ENCODE measurements around the gene FNIP1.
"Not testable (repeated sequence)": the region's sequence is repeated elsewhere in the genome, so short reads cannot be mapped to it uniquely, and the experiment has no call there.

The FNIP1 gene

DNA sequence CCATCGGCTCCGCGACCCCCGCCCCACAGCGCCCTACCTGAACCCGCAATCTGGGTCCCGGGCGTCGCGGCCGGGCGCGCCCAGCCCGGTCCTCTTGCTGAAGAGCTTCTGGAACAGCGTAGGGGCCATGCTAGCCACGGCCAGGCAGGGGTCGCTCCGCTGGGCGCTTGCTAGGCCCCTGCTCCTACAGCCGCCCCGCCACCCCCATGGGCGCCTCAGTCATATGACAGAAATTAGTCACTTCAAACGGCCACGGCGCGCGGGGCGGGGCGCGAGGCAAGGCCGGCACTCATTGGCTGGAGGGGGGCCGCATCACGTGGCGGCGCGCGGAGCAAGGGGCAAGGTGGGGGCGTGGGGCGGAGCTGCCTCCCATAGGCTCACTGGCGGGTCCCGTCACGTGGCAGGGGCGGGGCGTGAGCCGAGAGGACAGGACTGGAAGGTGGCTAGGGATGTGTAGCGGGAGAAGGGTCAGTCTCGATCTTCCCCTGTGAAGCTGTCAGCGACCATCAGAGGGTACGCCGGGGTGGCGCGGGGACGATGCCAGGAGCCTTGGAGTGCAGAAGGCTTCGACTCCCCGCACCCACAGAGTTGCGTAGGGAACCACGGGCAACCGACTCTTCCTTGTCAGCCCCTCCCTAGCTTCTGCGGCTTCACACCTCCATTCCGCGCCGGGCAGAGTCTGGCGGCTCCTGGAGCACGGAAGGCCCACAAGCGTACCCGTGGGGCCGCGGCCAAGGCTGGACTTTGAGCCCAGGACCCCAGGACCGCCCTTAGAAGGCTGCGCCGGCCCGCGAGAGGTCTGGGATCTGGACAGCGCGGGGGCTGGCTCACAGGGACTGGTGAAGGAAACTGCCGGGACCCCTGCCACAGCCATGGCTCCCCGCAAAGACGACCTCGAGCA, at the start of gene FNIP1:
TSS of gene FNIP1 (minus strand) at position 225 of the 901 bp plus-strand sequence. CDS start at position 129, 96 bp downstream.
- Histone ChIP-seq H3K4me1 (ENCODE audit: control insufficient read depth, insufficient read depth, low read length) (no peaks in the 10 kb centered on the region), H3K9ac (ENCODE audit: low read length) (peak within 1 kb of the TSS; percentile 66), H3K4me3 (ENCODE audit: low read length) (peak within 1 kb of the TSS; percentile 97), H3K27ac (ENCODE audit: low read depth, low read length) (peak within 1 kb of the TSS; percentile 94), H3K36me3 (ENCODE audit: control insufficient read depth, insufficient read depth, low read length) (peaks cover 2% of the 10 kb centered on the region), H3K27me3 (ENCODE audit: control insufficient read depth, insufficient read depth, low read length) (no peaks in the 10 kb centered on the region)

DNA sequence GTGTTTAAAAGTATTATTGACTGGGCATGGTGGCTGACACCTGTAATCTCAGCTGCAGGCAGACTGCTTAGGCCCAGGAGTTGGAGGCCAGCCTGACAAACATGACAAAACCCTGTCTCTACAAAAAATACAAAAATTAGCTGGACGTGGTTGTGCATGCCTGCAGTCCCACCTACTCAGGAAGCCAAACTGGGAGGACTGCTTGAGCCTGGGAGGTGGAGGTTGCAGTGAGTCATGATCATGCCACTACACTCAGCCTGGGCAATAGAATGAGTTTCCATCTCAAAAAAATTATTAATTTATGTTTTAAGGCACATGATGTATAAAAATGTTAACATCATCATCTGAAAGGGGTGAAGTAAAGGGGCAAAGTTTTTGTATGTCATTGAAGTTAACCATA, 49.7 kb upstream of the FNIP1 start:
- Histone ChIP-seq H3K4me1 (ENCODE audit: control insufficient read depth, insufficient read depth, low read length) (no peaks in the 10 kb centered on the region), H3K27ac (ENCODE audit: low read depth, low read length) (no peak overlapping the region), H3K36me3 (ENCODE audit: control insufficient read depth, insufficient read depth, low read length) (no peaks in the 10 kb centered on the region), H3K27me3 (ENCODE audit: control insufficient read depth, insufficient read depth, low read length) (no peaks in the 10 kb centered on the region), H3K9ac (ENCODE audit: low read length) (no peak overlapping the region), H3K4me3 (ENCODE audit: low read length) (no peak overlapping the region)

DNA sequence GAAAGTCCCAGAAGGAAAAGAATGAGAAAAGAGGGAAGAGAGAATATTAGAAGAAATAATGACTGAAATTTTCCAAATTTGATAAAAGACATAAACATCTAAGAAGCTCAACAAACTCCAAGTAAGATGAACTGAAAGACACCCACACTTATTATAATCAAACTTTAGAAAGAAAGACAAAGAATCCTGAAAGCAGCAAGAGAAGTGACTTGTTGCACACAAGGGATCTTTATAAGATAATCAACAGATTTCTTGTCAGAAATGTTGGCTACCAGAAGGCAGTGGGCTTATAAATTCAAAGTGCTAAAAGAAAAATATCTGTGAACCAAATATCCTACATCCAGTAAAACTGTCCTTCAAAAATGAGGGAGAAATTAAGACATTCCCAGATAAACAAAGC, 49.0 kb upstream of the FNIP1 start:
- Histone ChIP-seq H3K4me3 (ENCODE audit: low read length) (no peak overlapping the region), H3K36me3 (ENCODE audit: control insufficient read depth, insufficient read depth, low read length) (no peaks in the 10 kb centered on the region), H3K27ac (ENCODE audit: low read depth, low read length) (no peak overlapping the region), H3K4me1 (ENCODE audit: control insufficient read depth, insufficient read depth, low read length) (no peaks in the 10 kb centered on the region), H3K9ac (ENCODE audit: low read length) (no peak overlapping the region), H3K27me3 (ENCODE audit: control insufficient read depth, insufficient read depth, low read length) (no peaks in the 10 kb centered on the region)

DNA sequence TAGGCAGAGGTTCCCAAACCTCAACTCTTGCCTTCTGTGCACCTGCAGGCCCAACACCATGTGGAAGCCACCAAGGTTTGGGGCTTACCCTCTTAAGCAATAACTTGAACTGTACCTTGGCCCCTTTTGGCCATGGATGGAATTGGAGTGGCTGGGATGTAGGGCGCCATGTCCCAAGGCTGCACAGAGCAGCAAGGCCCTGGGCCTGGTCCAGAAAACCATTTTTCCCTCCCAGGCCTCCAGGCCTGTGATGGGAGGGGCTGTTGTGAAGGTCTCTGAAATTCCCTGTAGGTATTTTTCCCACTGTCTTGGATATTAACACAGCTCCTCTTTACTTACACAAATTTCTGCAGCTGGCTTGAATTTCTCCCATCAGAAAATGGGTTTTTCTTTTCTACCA, 46.2 kb upstream of the FNIP1 start:
- not testable (repeated sequence) for H3K27me3 ChIP-seq (ENCODE audit: control insufficient read depth, insufficient read depth, low read length); H3K9ac ChIP-seq (ENCODE audit: low read length); H3K36me3 ChIP-seq (ENCODE audit: control insufficient read depth, insufficient read depth, low read length); H3K4me1 ChIP-seq (ENCODE audit: control insufficient read depth, insufficient read depth, low read length); H3K4me3 ChIP-seq (ENCODE audit: low read length); H3K27ac ChIP-seq (ENCODE audit: low read depth, low read length)

DNA sequence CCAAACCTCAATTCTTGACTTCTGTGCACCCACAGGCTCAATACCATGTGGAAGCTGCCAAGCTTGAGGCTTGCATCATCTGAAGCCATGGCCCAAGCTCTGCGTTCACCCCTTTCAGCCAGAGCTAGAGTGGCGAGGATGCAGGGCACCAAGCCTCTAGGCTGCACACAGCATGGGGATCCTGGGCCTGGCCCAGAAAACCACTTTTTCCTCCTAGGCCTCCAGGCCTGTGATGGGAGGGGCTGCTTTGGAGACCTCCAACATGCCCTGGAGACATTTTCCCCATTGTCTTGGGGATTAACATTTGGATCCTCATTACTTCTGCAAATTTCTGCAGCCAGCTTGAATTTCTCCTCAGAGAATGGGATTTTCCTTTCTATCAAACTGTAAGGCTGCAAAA, 35.9 kb upstream of the FNIP1 start:
- H3K4me3 ChIP-seq (ENCODE audit: low read length); H3K27ac ChIP-seq (ENCODE audit: low read depth, low read length); H3K4me1 ChIP-seq (ENCODE audit: control insufficient read depth, insufficient read depth, low read length); H3K9ac ChIP-seq (ENCODE audit: low read length); H3K27me3 ChIP-seq (ENCODE audit: control insufficient read depth, insufficient read depth, low read length); H3K36me3 ChIP-seq (ENCODE audit: control insufficient read depth, insufficient read depth, low read length): not testable (repeated sequence)

DNA sequence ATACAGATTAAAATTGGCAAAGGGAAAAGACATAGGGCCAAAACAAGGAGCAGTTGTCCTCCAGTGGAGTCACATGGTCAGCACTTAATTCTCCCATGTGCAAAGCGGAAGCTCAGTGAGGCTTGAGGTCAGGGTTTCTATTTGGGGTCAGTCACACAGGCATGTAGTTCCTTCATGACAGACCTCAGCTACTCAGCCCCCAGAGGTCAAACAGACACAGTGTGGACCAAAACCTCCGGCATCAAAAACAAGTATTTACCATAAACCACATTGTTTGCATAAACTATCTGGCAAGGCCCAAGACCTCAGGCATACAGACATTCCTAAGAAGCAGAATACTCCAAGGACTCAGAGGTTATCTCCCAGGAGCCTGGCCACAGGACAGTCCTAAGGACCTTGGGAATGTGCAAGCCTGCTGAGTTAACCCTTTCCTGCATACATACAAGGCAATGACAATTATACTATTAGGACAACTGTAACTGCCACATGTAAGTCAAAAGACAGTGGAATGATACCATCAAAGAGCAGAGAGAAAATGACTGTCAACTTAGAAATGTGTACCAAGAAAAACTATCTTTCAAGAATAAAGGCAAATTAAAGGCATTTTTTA, 28.7 kb upstream of the FNIP1 start:
- no peak overlapping the region for H3K27ac ChIP-seq (ENCODE audit: low read depth, low read length)
- H3K4me1 ChIP-seq (ENCODE audit: control insufficient read depth, insufficient read depth, low read length), result no peaks in the 10 kb centered on the region
- H3K9ac ChIP-seq (ENCODE audit: low read length), result no peak overlapping the region
- H3K27me3 ChIP-seq (ENCODE audit: control insufficient read depth, insufficient read depth, low read length), result no peaks in the 10 kb centered on the region
- H3K36me3 ChIP-seq (ENCODE audit: control insufficient read depth, insufficient read depth, low read length), result no peaks in the 10 kb centered on the region
- H3K4me3 ChIP-seq (ENCODE audit: low read length), result no peak overlapping the region

DNA sequence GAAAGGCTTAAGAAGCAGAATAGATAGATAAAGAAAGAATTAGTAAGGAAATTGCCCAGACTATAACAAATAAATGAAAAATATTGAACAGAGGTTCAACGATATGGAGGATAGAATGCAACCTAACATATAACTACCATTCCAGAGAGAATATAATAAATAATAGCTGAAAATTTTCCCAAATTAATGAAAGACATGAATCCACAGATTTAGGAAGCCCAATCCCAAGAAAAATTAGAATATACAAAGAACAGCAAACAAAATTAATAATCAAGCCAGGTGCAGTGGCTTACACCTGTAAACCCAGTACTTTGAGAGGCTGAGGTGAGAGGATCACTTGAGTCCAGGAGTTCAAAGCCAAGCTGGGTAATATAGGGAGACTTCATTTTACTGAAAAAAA, 27.8 kb upstream of the FNIP1 start:
- Histone ChIP-seq H3K4me3 (ENCODE audit: low read length) (no peak overlapping the region), H3K36me3 (ENCODE audit: control insufficient read depth, insufficient read depth, low read length) (no peaks in the 10 kb centered on the region), H3K9ac (ENCODE audit: low read length) (no peak overlapping the region), H3K4me1 (ENCODE audit: control insufficient read depth, insufficient read depth, low read length) (no peaks in the 10 kb centered on the region), H3K27me3 (ENCODE audit: control insufficient read depth, insufficient read depth, low read length) (no peaks in the 10 kb centered on the region), H3K27ac (ENCODE audit: low read depth, low read length) (no peak overlapping the region)

DNA sequence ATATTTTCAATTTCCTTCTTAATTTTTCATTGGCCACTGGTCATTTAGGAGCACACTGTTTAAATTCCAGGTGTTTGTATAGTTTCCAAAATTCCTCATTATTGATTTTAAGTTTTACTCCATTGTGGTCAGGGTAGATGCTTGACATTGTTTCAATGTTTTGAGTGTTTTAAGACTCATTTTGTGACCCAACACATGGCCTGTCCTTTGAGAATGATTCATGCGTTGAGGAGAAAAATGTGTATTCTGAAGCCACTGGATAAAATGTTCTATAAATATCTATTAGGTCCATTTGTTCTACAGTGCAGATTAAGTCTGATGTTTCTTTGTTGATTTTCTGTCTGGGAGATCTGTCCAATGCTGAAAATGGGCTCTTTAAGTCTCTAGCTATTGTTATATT, 24.4 kb upstream of the FNIP1 start:
- H3K4me3 ChIP-seq (ENCODE audit: low read length), result no peak overlapping the region
- no peak overlapping the region for H3K9ac ChIP-seq (ENCODE audit: low read length)
- H3K4me1 ChIP-seq (ENCODE audit: control insufficient read depth, insufficient read depth, low read length), result no peaks in the 10 kb centered on the region
- H3K36me3 ChIP-seq (ENCODE audit: control insufficient read depth, insufficient read depth, low read length), result no peaks in the 10 kb centered on the region
- H3K27ac ChIP-seq (ENCODE audit: low read depth, low read length), result no peak overlapping the region
- H3K27me3 ChIP-seq (ENCODE audit: control insufficient read depth, insufficient read depth, low read length), result no peaks in the 10 kb centered on the region

DNA sequence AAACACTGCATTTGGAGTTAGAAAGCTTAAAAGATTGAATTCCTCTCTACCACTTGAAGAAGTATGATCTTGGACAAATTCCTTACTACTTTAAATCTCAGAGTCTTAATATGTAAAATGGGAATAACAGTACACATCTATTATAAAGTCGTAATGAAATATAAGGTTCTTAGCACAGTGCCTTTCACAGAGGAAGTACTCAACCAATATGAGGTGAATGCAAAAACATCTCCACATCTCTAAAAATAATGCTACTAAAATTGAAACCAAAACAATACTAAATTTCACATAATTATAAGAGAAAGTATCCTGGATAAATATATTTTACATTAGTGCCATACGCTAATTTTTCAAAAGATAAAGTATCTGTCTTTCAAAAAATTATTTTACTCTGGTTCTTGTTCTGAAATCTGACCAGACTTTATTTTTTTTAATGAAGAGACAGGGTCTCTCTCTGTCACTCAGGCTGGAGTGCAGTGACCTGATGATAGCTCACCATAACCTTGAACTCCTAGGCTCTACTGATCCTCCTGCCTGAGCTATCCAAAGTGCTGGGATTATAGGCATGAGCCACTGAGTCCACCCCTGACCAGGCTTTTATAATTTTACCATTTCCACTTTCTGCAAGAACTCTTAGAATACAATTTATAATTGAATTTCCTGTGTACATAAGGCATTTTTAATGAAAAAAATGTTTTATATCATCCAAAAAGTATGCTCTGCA, 21.3 kb upstream of the FNIP1 start:
- Histone ChIP-seq H3K4me3 (ENCODE audit: low read length) (no peak overlapping the region), H3K4me1 (ENCODE audit: control insufficient read depth, insufficient read depth, low read length) (no peaks in the 10 kb centered on the region), H3K9ac (ENCODE audit: low read length) (no peak overlapping the region), H3K27ac (ENCODE audit: low read depth, low read length) (no peak overlapping the region), H3K36me3 (ENCODE audit: control insufficient read depth, insufficient read depth, low read length) (no peaks in the 10 kb centered on the region), H3K27me3 (ENCODE audit: control insufficient read depth, insufficient read depth, low read length) (no peaks in the 10 kb centered on the region)

DNA sequence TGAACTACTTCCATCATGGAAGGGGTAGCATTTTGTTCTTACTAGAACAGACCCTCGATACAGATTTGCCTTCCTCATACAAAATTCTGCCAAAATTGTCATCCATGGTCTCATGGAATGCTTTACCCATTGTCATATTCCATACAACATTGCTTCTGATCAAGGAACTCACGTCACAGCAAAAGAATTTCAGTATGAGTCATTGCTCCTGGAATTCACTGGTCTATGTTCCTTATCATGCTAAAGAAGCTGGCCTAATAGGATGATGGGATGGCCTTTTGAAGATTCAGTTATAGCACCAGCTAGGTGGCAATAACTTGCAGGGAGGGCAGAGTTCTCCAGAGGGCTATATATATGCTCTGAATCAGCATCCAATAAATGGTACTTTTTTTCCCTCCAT, 18.2 kb upstream of the FNIP1 start:
- no peak overlapping the region for H3K9ac ChIP-seq (ENCODE audit: low read length)
- H3K27ac ChIP-seq (ENCODE audit: low read depth, low read length), result no peak overlapping the region
- no peak overlapping the region for H3K4me3 ChIP-seq (ENCODE audit: low read length)
- peaks cover 7% of the 10 kb centered on the region for H3K4me1 ChIP-seq (ENCODE audit: control insufficient read depth, insufficient read depth, low read length)
- no peaks in the 10 kb centered on the region for H3K36me3 ChIP-seq (ENCODE audit: control insufficient read depth, insufficient read depth, low read length)
- H3K27me3 ChIP-seq (ENCODE audit: control insufficient read depth, insufficient read depth, low read length), result no peaks in the 10 kb centered on the region

DNA sequence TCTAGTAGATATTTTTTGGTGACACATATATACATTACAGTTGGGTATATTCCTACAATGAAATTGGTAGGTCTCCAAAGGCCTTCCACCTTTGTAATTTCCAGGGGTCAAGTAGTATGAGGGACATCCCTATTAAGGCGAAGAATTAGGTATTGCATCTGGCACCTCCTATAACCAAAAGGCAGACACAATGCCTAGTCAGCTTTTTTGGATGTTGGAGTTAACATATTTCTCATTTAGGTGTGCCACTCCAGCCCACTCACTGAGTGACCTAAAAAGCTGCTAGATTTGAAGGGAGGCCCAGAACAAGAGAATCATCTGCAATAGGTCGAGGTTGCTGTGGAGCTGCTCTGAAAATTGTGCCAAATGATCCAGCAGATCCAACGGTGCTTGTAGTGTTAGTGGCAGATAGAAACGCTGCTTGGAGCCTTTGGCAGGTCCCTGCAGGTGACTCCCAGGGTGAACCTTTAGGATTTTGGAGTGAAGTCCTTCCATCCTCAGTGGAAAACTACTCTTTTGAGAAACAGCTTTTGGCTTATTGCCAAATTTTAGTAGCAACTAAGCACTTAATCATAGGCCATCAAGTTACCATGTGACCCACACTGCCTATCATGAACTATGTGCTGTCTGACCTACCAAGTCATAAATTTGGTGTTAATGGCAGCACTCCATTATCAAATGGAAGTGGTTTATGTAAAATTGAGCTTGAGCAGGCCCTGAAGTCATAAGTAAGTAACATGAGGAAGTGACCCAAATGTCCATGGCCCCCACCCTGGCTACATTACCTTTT, 15.7 kb upstream of the FNIP1 start:
- no peak overlapping the region for H3K27ac ChIP-seq (ENCODE audit: low read depth, low read length)
- no peak overlapping the region for H3K9ac ChIP-seq (ENCODE audit: low read length)
- no peaks in the 10 kb centered on the region for H3K27me3 ChIP-seq (ENCODE audit: control insufficient read depth, insufficient read depth, low read length)
- H3K4me3 ChIP-seq (ENCODE audit: low read length), result no peak overlapping the region
- peaks cover 7% of the 10 kb centered on the region for H3K4me1 ChIP-seq (ENCODE audit: control insufficient read depth, insufficient read depth, low read length)
- H3K36me3 ChIP-seq (ENCODE audit: control insufficient read depth, insufficient read depth, low read length), result no peaks in the 10 kb centered on the region

Measured in rectal smooth muscle tissue (tissue), 1 donor.